ENCODE data around the gene NEGR1. TPM values are rescaled to one million over a fixed set of nuclear protein-coding genes. Genes with fewer than 3 reads are reported as not detected.

The NEGR1 gene
- total and polyA plus RNA-seq, 4 donors: 0.08 to 0.14 (median 0.12) TPM; not detected in 1

DNA sequence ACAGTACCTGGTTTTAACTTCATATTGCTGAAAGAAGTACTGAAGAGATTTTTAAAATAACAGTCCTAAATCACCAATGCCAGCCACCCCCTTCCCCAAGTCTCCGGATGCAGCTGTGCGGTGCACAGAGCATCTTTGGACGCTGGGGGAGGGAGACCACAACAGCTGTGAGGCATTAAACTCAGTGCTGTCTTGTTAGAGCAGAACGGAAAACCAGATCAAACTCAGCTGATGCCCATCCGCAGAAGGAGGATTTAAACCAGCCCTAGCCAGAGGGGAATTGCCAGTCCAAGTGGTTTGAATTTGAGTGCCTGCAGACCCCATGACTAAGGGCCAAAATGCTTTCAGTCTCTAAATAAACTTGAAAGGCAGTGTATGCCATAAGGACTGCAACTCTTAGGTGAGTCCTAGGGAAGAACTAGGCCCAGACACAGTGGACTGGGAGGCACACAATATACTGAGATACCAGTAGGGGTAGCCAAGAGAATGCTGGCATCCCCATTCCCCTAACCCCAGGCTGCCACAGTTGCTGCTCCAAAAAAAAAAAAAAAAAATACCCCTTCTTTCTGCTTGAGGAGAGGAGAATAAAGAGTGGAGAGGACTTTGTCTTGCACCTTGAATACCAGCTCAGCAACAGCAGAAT, 576.2 kb downstream of the NEGR1 start:
- DNase-seq (ENCODE audit: low spot score): no peak
- H3K9ac ChIP-seq (ENCODE audit: low read depth in 1 of 2, low read length in 2 of 2): no peak overlapping the region
- H3K9me3 ChIP-seq (ENCODE audit: control insufficient read depth in 4 of 4, low read length in 3 of 4): peaks cover 0 to 5% (median 0%) of the 10 kb centered on the region in 4 donors
- H3K27ac ChIP-seq (ENCODE audit: low read depth in 1 of 2, low read length in 2 of 2): no peak overlapping the region
- WGBS: 79% methylated on average over 5 of the region's 5 CpGs
- no peaks in the 10 kb centered on the region for H3K36me3 ChIP-seq (ENCODE audit: control insufficient read depth in 4 of 4, insufficient read depth in 3 of 4, low read depth in 1 of 4, low read length in 3 of 4)
- H3K27me3 ChIP-seq (ENCODE audit: control insufficient read depth in 4 of 4, insufficient read depth in 4 of 4, low read length in 3 of 4): no peaks in the 10 kb centered on the region
- TF ChIP-seq, protein P1, sequence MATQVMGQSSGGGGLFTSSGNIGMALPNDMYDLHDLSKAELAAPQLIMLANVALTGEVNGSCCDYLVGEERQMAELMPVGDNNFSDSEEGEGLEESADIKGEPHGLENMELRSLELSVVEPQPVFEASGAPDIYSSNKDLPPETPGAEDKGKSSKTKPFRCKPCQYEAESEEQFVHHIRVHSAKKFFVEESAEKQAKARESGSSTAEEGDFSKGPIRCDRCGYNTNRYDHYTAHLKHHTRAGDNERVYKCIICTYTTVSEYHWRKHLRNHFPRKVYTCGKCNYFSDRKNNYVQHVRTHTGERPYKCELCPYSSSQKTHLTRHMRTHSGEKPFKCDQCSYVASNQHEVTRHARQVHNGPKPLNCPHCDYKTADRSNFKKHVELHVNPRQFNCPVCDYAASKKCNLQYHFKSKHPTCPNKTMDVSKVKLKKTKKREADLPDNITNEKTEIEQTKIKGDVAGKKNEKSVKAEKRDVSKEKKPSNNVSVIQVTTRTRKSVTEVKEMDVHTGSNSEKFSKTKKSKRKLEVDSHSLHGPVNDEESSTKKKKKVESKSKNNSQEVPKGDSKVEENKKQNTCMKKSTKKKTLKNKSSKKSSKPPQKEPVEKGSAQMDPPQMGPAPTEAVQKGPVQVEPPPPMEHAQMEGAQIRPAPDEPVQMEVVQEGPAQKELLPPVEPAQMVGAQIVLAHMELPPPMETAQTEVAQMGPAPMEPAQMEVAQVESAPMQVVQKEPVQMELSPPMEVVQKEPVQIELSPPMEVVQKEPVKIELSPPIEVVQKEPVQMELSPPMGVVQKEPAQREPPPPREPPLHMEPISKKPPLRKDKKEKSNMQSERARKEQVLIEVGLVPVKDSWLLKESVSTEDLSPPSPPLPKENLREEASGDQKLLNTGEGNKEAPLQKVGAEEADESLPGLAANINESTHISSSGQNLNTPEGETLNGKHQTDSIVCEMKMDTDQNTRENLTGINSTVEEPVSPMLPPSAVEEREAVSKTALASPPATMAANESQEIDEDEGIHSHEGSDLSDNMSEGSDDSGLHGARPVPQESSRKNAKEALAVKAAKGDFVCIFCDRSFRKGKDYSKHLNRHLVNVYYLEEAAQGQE (IDR thresholded peaks at IDR 0.05): no peak
- TF ChIP-seq, protein P2, sequence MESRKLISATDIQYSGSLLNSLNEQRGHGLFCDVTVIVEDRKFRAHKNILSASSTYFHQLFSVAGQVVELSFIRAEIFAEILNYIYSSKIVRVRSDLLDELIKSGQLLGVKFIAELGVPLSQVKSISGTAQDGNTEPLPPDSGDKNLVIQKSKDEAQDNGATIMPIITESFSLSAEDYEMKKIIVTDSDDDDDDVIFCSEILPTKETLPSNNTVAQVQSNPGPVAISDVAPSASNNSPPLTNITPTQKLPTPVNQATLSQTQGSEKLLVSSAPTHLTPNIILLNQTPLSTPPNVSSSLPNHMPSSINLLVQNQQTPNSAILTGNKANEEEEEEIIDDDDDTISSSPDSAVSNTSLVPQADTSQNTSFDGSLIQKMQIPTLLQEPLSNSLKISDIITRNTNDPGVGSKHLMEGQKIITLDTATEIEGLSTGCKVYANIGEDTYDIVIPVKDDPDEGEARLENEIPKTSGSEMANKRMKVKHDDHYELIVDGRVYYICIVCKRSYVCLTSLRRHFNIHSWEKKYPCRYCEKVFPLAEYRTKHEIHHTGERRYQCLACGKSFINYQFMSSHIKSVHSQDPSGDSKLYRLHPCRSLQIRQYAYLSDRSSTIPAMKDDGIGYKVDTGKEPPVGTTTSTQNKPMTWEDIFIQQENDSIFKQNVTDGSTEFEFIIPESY (IDR thresholded peaks at IDR 0.05): no peak
- H3K4me3 ChIP-seq (ENCODE audit: low read depth in 1 of 3, low read length in 3 of 3): no peak overlapping the region
- no peaks in the 10 kb centered on the region for H3K4me1 ChIP-seq (ENCODE audit: control insufficient read depth in 4 of 4, insufficient read depth in 4 of 4, low read length in 3 of 4)

DNA sequence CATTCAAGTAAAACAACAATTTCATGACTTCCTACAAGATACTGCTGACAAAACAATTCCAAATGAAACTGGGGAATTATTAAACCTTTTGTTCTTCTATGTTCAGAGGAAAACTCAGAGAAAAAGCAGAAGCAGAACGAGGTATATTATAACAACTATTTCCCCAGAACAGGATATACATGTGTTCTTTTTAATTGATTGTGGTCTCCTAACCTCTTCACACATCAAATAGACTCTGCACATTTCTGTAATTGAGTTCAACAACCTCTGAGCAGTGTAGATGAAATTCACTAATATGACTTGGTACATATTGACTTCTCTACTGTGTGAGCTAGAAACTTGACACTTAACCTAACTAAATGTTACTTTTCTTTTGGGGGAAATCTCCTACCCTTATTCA, 584.2 kb downstream of the NEGR1 start:
- Histone ChIP-seq H3K36me3 (ENCODE audit: control insufficient read depth in 4 of 4, insufficient read depth in 3 of 4, low read depth in 1 of 4, low read length in 3 of 4) (no peaks in the 10 kb centered on the region), H3K4me3 (ENCODE audit: low read depth in 1 of 3, low read length in 3 of 3) (no peak overlapping the region), H3K4me1 (ENCODE audit: control insufficient read depth in 4 of 4, insufficient read depth in 4 of 4, low read length in 3 of 4) (no peaks in the 10 kb centered on the region), H3K9me3 (ENCODE audit: control insufficient read depth in 4 of 4, low read length in 3 of 4) (peaks cover 0 to 5% (median 0%) of the 10 kb centered on the region in 4 donors), H3K27me3 (ENCODE audit: control insufficient read depth in 4 of 4, insufficient read depth in 4 of 4, low read length in 3 of 4) (no peaks in the 10 kb centered on the region), H3K9ac (ENCODE audit: low read depth in 1 of 2, low read length in 2 of 2) (no peak overlapping the region), H3K27ac (ENCODE audit: low read depth in 1 of 2, low read length in 2 of 2) (no peak overlapping the region)
- 48% methylated on average over 1 of the region's 1 CpG for WGBS
- DNase-seq (ENCODE audit: low spot score): no peak
- no peak for TF ChIP-seq EGR1 (IDR thresholded peaks at IDR 0.05; ENCODE audit: low read depth in 2 of 2)
- TF ChIP-seq YY1 (IDR thresholded peaks at IDR 0.05): no peak
- TF ChIP-seq RAD21 (IDR thresholded peaks at IDR 0.05): no peak
- TF ChIP-seq, protein P2 (IDR thresholded peaks at IDR 0.05): no peak

DNA sequence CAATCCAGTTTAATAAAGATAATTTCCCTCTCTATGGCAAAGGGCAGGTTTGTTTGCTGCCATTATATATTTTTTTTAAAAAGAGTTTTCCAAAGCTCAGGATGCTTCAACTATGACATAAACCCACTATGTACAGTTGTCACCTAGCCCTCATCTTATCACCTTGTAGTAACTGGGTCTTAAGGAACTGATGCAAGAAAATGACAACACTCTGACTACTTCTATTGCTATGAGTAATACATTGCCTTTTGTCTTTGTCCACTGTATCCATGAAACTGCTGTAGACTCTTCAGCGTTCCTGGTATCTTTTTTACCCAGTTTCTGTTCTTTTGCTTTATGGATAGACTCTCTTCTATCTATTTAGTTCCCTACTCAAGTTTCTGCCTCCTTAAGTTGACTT, 586.5 kb downstream of the NEGR1 start:
- H3K36me3 ChIP-seq (ENCODE audit: control insufficient read depth in 4 of 4, insufficient read depth in 3 of 4, low read depth in 1 of 4, low read length in 3 of 4): no peaks in the 10 kb centered on the region
- H3K27me3 ChIP-seq (ENCODE audit: control insufficient read depth in 4 of 4, insufficient read depth in 4 of 4, low read length in 3 of 4): no peaks in the 10 kb centered on the region
- no peak overlapping the region for H3K4me3 ChIP-seq (ENCODE audit: low read depth in 1 of 3, low read length in 3 of 3)
- TF ChIP-seq FOXA2 (IDR thresholded peaks at IDR 0.05) (no peak), HNF4A (conservative IDR thresholded peaks at IDR 0.05) (no peak), HNF4G (IDR thresholded peaks at IDR 0.05) (no peak), YY1 (IDR thresholded peaks at IDR 0.05) (no peak), RXRA (IDR thresholded peaks at IDR 0.05) (no peak), NR2F2 (IDR thresholded peaks at IDR 0.05) (no peak), GABPA (IDR thresholded peaks at IDR 0.05 in 1 of 2, conservative IDR thresholded peaks at IDR 0.05 in 1 of 2) (no peak)
- TF ChIP-seq, protein P2 (IDR thresholded peaks at IDR 0.05): no peak
- TF ChIP-seq, protein P3, sequence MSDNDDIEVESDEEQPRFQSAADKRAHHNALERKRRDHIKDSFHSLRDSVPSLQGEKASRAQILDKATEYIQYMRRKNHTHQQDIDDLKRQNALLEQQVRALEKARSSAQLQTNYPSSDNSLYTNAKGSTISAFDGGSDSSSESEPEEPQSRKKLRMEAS (IDR thresholded peaks at IDR 0.05): no peak
- no peaks in the 10 kb centered on the region for H3K9me3 ChIP-seq (ENCODE audit: control insufficient read depth in 4 of 4, low read length in 3 of 4)
- DNase-seq (ENCODE audit: low spot score): no peak
- H3K27ac ChIP-seq (ENCODE audit: low read depth in 1 of 2, low read length in 2 of 2): no peak overlapping the region
- no peaks in the 10 kb centered on the region for H3K4me1 ChIP-seq (ENCODE audit: control insufficient read depth in 4 of 4, insufficient read depth in 4 of 4, low read length in 3 of 4)
- 66% methylated on average over 1 of the region's 1 CpG for WGBS
- no peak overlapping the region for H3K9ac ChIP-seq (ENCODE audit: low read depth in 1 of 2, low read length in 2 of 2)
